SK-N-SH treated with all-trans-retinoic acid at 6 μM for 48 hours (cell line): Measurements from ENCODE around the gene TTC29.
"Not testable (repeated sequence)": the region's sequence is repeated elsewhere in the genome, so short reads cannot be mapped to it uniquely, and the experiment has no call there.

Experiments
- CSRNP3 ChIP-seq: fragments of 250-450 bp; sonication (Bioruptor Pico); IDR thresholded peaks from 2 replicates; pipeline ENCODE4 v1.5.1; 2021; ENCODE audit warnings: mild to moderate bottlenecking, moderate library complexity
- ESRRG ChIP-seq: fragments of 250-450 bp; sonication (Bioruptor Pico); IDR thresholded peaks from 2 replicates; pipeline ENCODE4 v1.6.1; 2021; ENCODE audit warnings: mild to moderate bottlenecking
- PPARA ChIP-seq: fragments of 250-450 bp; sonication (Bioruptor Pico); IDR thresholded peaks from 2 replicates; pipeline ENCODE4 v1.5.0; 2020; ENCODE audit warnings: mild to moderate bottlenecking, borderline replicate concordance
- TCF4 ChIP-seq: fragments of 250-450 bp; sonication (Bioruptor Pico); IDR thresholded peaks from 2 replicates; pipeline ENCODE4 v1.8.0; 2021; ENCODE audit warnings: mild to moderate bottlenecking, moderate library complexity, borderline replicate concordance
- ZC3H10 ChIP-seq: fragments of 250-450 bp; sonication (Bioruptor Pico); IDR thresholded peaks from 2 replicates; pipeline ENCODE4 v1.5.1; 2021; ENCODE audit warnings: mild to moderate bottlenecking, moderate library complexity
- ZFP30 ChIP-seq: fragments of 450-650 bp; formaldehyde crosslinking; IDR thresholded peaks from 2 replicates; pipeline ENCODE4 v1.5.0; 2022; ENCODE audit warnings: mild to moderate bottlenecking, moderate library complexity
- ZNF565 ChIP-seq: fragments of 450-650 bp; formaldehyde crosslinking; conservative IDR thresholded peaks from 2 replicates; pipeline ENCODE4 v1.5.0; 2020; ENCODE audit warnings: low read depth, mild to moderate bottlenecking, moderate library complexity
- ZNF70 ChIP-seq: fragments of 450-650 bp; formaldehyde crosslinking; IDR thresholded peaks from 2 replicates; pipeline ENCODE4 v1.5.0; 2020; ENCODE audit warnings: mild to moderate bottlenecking, moderate library complexity
- ZNF8 ChIP-seq: fragments of 450-650 bp; formaldehyde crosslinking; IDR thresholded peaks from 2 replicates; pipeline ENCODE4 v1.5.0; 2020; ENCODE audit warnings: mild to moderate bottlenecking, moderate library complexity
- TF ChIP-seq, protein P1 (sequence below): fragments of 250-450 bp; sonication (Bioruptor Pico); IDR thresholded peaks from 2 replicates; pipeline ENCODE4 v1.5.1; 2020; ENCODE audit warnings: low read depth, mild to moderate bottlenecking, moderate library complexity

- not testable (repeated sequence) for TF ChIP-seq ZNF565 (CRISPR knock-in tag); CSRNP3; ZNF70 (CRISPR knock-in tag); ZNF8; PPARA (CRISPR knock-in tag); ZC3H10 (CRISPR knock-in tag); TCF4; ESRRG (CRISPR knock-in tag); ZFP30 (CRISPR knock-in tag)
- TF ChIP-seq, protein P1, sequence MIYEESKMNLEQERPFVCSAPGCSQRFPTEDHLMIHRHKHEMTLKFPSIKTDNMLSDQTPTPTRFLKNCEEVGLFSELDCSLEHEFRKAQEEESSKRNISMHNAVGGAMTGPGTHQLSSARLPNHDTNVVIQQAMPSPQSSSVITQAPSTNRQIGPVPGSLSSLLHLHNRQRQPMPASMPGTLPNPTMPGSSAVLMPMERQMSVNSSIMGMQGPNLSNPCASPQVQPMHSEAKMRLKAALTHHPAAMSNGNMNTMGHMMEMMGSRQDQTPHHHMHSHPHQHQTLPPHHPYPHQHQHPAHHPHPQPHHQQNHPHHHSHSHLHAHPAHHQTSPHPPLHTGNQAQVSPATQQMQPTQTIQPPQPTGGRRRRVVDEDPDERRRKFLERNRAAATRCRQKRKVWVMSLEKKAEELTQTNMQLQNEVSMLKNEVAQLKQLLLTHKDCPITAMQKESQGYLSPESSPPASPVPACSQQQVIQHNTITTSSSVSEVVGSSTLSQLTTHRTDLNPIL (CRISPR knock-in tag), result not testable (repeated sequence)
Measured at GRCh38 chr4:146723519-146723918, 222.1 kb downstream of the TTC29 start.
